HTERT RPE-1 (cell line): ENCODE measurements around the gene CDK6.
"Not testable (repeated sequence)": the region's sequence is repeated elsewhere in the genome, so short reads cannot be mapped to it uniquely, and the experiment has no call there.

Experiments
- in situ Hi-C: fragments of 300-500 bp; cut with MboI; formaldehyde crosslinking; loops from 4 replicates; pipeline ENCODE4 v1.14.3; 2020; ENCODE audit warnings: low sequenced_read_pairs

Gene CDK6

GRCh38 chr7:92604517-92604916, 231.9 kb downstream of the CDK6 start:
- in situ Hi-C loops, result not testable (repeated sequence)

- in situ Hi-C loops, result no loop called here
Observed at GRCh38 chr7:92603089-92603445, 233.3 kb downstream of the CDK6 start.

GRCh38 chr7:92602352-92603088, 233.9 kb downstream of the CDK6 start:
- in situ Hi-C loops, result no loop called here

GRCh38 chr7:92598310-92598981, 237.9 kb downstream of the CDK6 start:
- in situ Hi-C loops, result no loop called here

GRCh38 chr7:92595281-92595680, 241.1 kb downstream of the CDK6 start:
- in situ Hi-C loops, result no loop called here

GRCh38 chr7:92594746-92595145, 241.6 kb downstream of the CDK6 start:
- in situ Hi-C loops, result no loop called here

GRCh38 chr7:92590711-92591310, 245.6 kb downstream of the CDK6 start:
- in situ Hi-C loops, result no loop called here

GRCh38 chr7:92589056-92589455, 247.3 kb downstream of the CDK6 start:
- in situ Hi-C loops, result no loop called here

GRCh38 chr7:92588561-92588960, 247.8 kb downstream of the CDK6 start:
- in situ Hi-C loops, result no loop called here

- in situ Hi-C loops, result no loop called here
Observed at GRCh38 chr7:92586841-92587240, 249.5 kb downstream of the CDK6 start.

- in situ Hi-C loops, result no loop called here
Observed at GRCh38 chr7:92586403-92586802, 250.0 kb downstream of the CDK6 start.

GRCh38 chr7:92584953-92585352, 251.4 kb downstream of the CDK6 start:
- in situ Hi-C loops, result no loop called here

- in situ Hi-C loops, result no loop called here
Observed at GRCh38 chr7:92582948-92583347, 253.4 kb downstream of the CDK6 start.

GRCh38 chr7:92576296-92576695, 260.1 kb downstream of the CDK6 start:
- in situ Hi-C loops, result no loop called here

GRCh38 chr7:92569137-92569536, 267.2 kb downstream of the CDK6 start:
- in situ Hi-C loops, result no loop called here

- in situ Hi-C loops, result no loop called here
Observed at GRCh38 chr7:92567460-92567859, 268.9 kb downstream of the CDK6 start.

GRCh38 chr7:92563345-92563744, 273.0 kb downstream of the CDK6 start:
- in situ Hi-C loops, result no loop called here

GRCh38 chr7:92560602-92561001, 275.8 kb downstream of the CDK6 start:
- in situ Hi-C loops, result no loop called here

GRCh38 chr7:92557808-92558362, 278.5 kb downstream of the CDK6 start:
- in situ Hi-C loops, result no loop called here

- in situ Hi-C loops, result no loop called here
Observed at GRCh38 chr7:92557249-92557648, 279.1 kb downstream of the CDK6 start.
